ENCODE measurements around the gene SCAMP3. TPM values are rescaled to one million over a fixed set of nuclear protein-coding genes. Genes with fewer than 3 reads are reported as not detected.

SCAMP3 gene
- total and polyA plus RNA-seq, 10 of the 15 experiments (the other 5 are each of a cell fraction or from before 2014, with no cell fraction given) = 17.2 to 133 (median 87.3) TPM

DNA sequence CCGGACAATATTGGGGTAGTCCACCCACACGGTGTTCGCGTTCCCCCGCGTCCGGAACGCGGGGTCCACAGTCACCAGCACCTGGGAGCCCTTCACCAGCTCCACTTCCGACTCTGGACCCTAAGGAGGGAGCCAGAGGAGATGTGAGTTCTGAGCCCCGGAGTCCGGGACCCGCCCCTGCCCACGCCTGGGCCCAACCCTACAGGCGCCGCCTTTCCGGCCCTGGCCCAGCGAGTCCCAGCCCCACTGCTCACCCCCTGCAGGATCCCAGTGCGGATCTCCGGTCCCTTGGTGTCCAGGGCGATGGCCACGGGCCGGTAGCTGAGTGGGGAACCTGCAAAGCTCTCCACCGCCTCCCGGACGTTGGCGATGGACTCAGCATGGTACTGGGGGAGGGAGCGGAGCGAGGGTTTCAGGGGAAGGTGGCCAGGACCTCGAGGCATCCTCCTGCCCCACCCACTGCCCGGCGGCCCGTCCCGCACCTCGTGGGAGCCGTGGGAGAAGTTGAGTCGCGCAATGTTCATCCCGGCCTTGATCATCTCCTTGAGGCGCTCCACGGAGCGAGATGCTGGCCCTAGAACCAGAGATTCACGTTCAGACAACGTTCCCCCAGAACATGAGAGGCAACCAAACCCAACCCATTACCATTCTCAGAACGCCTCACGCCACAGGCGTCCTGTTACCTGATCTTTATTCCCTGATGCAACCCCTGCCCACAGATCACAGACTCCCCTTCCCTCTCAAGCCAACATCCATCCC, 33.2 kb upstream of the SCAMP3 start:
- Histone ChIP-seq H4K20me1 (ENCODE audit: control insufficient read depth, insufficient read depth) (no peaks in the 10 kb centered on the region), H3K27ac (ENCODE audit: control insufficient read depth, insufficient read depth) (no peak overlapping the region), H3K36me3 (ENCODE audit: control insufficient read depth in 2 of 2, insufficient read depth in 2 of 2, low read length in 1 of 2) (no peaks in the 10 kb centered on the region), H3K9ac (ENCODE audit: control insufficient read depth, insufficient read depth, low read length) (no peak overlapping the region), H3K79me2 (ENCODE audit: control insufficient read depth, insufficient read depth, low read length) (no peaks in the 10 kb centered on the region), H3K27me3 (replicated peaks in 1 of 2; ENCODE audit: control insufficient read depth in 2 of 2, insufficient read depth in 2 of 2, low read length in 1 of 2) (no peaks in the 10 kb centered on the region; a peak in 1 of 4 replicates), H3K4me2 (ENCODE audit: control insufficient read depth, insufficient read depth) (no peak overlapping the region), H2AFZ (ENCODE audit: control insufficient read depth, low read depth, low read length) (no peak overlapping the region), H3K9me3 (replicated peaks; ENCODE audit: control insufficient read depth, insufficient read depth, low read length) (no peaks in the 10 kb centered on the region), H3K4me3 (no peak overlapping the region), H3K4me1 (ENCODE audit: control insufficient read depth, insufficient read depth, low read length) (peaks cover 3% of the 10 kb centered on the region; the same call in 1 of the 2 replicates)
- SMC1A ChIA-PET (ENCODE audit: uncharacterized antibody, unreplicated experiment) = no interaction called here
- DNase-seq (ENCODE audit: low read depth, low spot score) = no peak
- 72% methylated on average over 47 of the region's 47 CpGs for WGBS (ENCODE audit: insufficient coverage, insufficient replicate concordance, low lambda C conversion rate, missing lambda C conversion rate)
- intact Hi-C loops (cut with micrococcal nuclease; ENCODE audit: unreplicated experiment) (no loop called here), in situ Hi-C loops (cut with MboI) (no loop called here)
- no peak for ATAC-seq
- POLR2A ChIA-PET = no interaction called here
- no TSS peak for BruUV-seq (replicated peaks)
- FAIRE-seq = no peak
- CTCF ChIA-PET = no interaction called here
- RAD21 ChIA-PET (ENCODE audit: unreplicated experiment) = no interaction called here
- TF ChIP-seq RAD21 (IDR thresholded peaks at IDR 0.05; ENCODE audit: insufficient read depth, low read depth, low read length) (no peak), WRNIP1 (IDR thresholded peaks at IDR 0.05; ENCODE audit: borderline replicate concordance, low read depth, low read length) (no peak), RCOR1 (conservative IDR thresholded peaks at IDR 0.05; ENCODE audit: low read depth, low read length) (no peak), CREM (IDR thresholded peaks at IDR 0.05; ENCODE audit: low read depth) (no peak), BMI1 (IDR thresholded peaks at IDR 0.05; ENCODE audit: borderline replicate concordance) (no peak), ZNF274 (IDR thresholded peaks at IDR 0.05; ENCODE audit: insufficient read depth, insufficient read length) (no peak), CHD1 (IDR thresholded peaks at IDR 0.05; ENCODE audit: low read depth, low read length) (no peak), SMAD1 (IDR thresholded peaks at IDR 0.05; ENCODE audit: low read depth, partially characterized antibody) (no peak), CEBPB (IDR thresholded peaks at IDR 0.05; ENCODE audit: borderline replicate concordance in 1 of 2, low read depth in 2 of 2, low read length in 2 of 2) (no peak)
- TF ChIP-seq, protein P1, sequence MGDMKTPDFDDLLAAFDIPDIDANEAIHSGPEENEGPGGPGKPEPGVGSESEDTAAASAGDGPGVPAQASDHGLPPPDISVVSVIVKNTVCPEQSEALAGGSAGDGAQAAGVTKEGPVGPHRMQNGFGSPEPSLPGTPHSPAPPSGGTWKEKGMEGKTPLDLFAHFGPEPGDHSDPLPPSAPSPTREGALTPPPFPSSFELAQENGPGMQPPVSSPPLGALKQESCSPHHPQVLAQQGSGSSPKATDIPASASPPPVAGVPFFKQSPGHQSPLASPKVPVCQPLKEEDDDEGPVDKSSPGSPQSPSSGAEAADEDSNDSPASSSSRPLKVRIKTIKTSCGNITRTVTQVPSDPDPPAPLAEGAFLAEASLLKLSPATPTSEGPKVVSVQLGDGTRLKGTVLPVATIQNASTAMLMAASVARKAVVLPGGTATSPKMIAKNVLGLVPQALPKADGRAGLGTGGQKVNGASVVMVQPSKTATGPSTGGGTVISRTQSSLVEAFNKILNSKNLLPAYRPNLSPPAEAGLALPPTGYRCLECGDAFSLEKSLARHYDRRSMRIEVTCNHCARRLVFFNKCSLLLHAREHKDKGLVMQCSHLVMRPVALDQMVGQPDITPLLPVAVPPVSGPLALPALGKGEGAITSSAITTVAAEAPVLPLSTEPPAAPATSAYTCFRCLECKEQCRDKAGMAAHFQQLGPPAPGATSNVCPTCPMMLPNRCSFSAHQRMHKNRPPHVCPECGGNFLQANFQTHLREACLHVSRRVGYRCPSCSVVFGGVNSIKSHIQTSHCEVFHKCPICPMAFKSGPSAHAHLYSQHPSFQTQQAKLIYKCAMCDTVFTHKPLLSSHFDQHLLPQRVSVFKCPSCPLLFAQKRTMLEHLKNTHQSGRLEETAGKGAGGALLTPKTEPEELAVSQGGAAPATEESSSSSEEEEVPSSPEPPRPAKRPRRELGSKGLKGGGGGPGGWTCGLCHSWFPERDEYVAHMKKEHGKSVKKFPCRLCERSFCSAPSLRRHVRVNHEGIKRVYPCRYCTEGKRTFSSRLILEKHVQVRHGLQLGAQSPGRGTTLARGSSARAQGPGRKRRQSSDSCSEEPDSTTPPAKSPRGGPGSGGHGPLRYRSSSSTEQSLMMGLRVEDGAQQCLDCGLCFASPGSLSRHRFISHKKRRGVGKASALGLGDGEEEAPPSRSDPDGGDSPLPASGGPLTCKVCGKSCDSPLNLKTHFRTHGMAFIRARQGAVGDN (IDR thresholded peaks at IDR 0.05) = no peak
- TF ChIP-seq, protein P2, sequence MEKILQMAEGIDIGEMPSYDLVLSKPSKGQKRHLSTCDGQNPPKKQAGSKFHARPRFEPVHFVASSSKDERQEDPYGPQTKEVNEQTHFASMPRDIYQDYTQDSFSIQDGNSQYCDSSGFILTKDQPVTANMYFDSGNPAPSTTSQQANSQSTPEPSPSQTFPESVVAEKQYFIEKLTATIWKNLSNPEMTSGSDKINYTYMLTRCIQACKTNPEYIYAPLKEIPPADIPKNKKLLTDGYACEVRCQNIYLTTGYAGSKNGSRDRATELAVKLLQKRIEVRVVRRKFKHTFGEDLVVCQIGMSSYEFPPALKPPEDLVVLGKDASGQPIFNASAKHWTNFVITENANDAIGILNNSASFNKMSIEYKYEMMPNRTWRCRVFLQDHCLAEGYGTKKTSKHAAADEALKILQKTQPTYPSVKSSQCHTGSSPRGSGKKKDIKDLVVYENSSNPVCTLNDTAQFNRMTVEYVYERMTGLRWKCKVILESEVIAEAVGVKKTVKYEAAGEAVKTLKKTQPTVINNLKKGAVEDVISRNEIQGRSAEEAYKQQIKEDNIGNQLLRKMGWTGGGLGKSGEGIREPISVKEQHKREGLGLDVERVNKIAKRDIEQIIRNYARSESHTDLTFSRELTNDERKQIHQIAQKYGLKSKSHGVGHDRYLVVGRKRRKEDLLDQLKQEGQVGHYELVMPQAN (conservative IDR thresholded peaks at IDR 0.05) = no peak
- TF ChIP-seq, protein P3, sequence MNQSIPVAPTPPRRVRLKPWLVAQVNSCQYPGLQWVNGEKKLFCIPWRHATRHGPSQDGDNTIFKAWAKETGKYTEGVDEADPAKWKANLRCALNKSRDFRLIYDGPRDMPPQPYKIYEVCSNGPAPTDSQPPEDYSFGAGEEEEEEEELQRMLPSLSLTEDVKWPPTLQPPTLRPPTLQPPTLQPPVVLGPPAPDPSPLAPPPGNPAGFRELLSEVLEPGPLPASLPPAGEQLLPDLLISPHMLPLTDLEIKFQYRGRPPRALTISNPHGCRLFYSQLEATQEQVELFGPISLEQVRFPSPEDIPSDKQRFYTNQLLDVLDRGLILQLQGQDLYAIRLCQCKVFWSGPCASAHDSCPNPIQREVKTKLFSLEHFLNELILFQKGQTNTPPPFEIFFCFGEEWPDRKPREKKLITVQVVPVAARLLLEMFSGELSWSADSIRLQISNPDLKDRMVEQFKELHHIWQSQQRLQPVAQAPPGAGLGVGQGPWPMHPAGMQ (IDR thresholded peaks at IDR 0.05; ENCODE audit: borderline replicate concordance) = no peak
- TF ChIP-seq, protein P4, sequence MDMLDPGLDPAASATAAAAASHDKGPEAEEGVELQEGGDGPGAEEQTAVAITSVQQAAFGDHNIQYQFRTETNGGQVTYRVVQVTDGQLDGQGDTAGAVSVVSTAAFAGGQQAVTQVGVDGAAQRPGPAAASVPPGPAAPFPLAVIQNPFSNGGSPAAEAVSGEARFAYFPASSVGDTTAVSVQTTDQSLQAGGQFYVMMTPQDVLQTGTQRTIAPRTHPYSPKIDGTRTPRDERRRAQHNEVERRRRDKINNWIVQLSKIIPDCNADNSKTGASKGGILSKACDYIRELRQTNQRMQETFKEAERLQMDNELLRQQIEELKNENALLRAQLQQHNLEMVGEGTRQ (IDR thresholded peaks at IDR 0.05; ENCODE audit: borderline replicate concordance, low read depth, low read length) = no peak

Data from GM12878 (cell line).